ENCODE results near the gene OSBPL10. TPM values are rescaled to one million over a fixed set of nuclear protein-coding genes. Genes with fewer than 3 reads are reported as not detected.

OSBPL10 gene
- total and polyA plus RNA-seq, 2 donors (not counting 1 experiment from before 2014, with no cell fraction given): 88.5 to 310 TPM

DNA sequence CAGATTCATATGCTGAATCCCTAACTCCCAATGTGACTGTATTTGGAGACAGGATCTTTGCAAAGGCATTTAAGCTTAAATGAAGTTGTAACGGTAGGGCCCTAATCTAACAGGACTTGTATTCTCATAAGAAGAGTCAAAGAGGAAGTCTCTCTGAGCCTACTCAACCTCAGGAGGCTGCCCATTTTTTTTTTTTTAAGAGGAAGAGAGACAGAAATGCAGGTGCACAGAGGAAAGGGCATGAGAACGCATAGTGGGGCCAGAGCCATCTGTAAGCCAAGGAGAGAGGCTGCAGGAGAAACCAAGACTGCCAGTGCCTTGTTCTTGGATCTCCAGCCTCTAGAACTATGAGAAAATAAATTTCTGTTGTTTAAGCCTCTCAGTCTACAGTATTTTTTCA, 28.9 kb upstream of the OSBPL10 start:
- POLR2A ChIA-PET: interaction anchor here (0.7 to 1.3 kb wide), 3 partner anchors 9 to 92 kb away, joined by 3 to 4 read pairs (median 3); no protein-coding TSS in a partner anchor
- TF ChIP-seq, protein P1, sequence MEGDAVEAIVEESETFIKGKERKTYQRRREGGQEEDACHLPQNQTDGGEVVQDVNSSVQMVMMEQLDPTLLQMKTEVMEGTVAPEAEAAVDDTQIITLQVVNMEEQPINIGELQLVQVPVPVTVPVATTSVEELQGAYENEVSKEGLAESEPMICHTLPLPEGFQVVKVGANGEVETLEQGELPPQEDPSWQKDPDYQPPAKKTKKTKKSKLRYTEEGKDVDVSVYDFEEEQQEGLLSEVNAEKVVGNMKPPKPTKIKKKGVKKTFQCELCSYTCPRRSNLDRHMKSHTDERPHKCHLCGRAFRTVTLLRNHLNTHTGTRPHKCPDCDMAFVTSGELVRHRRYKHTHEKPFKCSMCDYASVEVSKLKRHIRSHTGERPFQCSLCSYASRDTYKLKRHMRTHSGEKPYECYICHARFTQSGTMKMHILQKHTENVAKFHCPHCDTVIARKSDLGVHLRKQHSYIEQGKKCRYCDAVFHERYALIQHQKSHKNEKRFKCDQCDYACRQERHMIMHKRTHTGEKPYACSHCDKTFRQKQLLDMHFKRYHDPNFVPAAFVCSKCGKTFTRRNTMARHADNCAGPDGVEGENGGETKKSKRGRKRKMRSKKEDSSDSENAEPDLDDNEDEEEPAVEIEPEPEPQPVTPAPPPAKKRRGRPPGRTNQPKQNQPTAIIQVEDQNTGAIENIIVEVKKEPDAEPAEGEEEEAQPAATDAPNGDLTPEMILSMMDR (IDR thresholded peaks at IDR 0.05): no peak
- no peak for TF ChIP-seq EZH2 (IDR thresholded peaks at IDR 0.05; ENCODE audit: borderline replicate concordance, insufficient read depth, low read depth, low read length, poor library complexity, severe bottlenecking)
- H3K4me1 Mint-ChIP-seq: peaks cover 28% of the 10 kb centered on the region
- peak; percentile 68 for DNase-seq
- H4K20me1 ChIP-seq (ENCODE audit: control insufficient read depth, insufficient read depth, low read length, poor library complexity, severe bottlenecking): no peaks in the 10 kb centered on the region
- no peaks in the 10 kb centered on the region for H3K36me3 ChIP-seq (replicated peaks in 1 of 2; ENCODE audit: control extremely low read depth in 1 of 2, control insufficient read depth in 1 of 2, extremely low read depth in 1 of 2, insufficient read depth in 2 of 2, low read length in 1 of 2)
- no peak overlapping the region for H2AFZ ChIP-seq (ENCODE audit: insufficient read depth, low read depth, low read length, poor library complexity, severe bottlenecking)
- H3K27ac ChIP-seq (ENCODE audit: low read length in 2 of 2): peak overlapping the region in 1 of 2 donors; percentile 53
- no peaks in the 10 kb centered on the region for H3K27me3 Mint-ChIP-seq
- WGBS (ENCODE audit: insufficient coverage): no CpG with 5 or more reads among the region's 2 CpGs
- intact Hi-C loops (cut with micrococcal nuclease): loop anchor here (1.0 to 2.0 kb wide), 2 partner anchors 13 to 29 kb away; partner anchors contain the start of genes OSBPL10 and ZNF860
- no peak overlapping the region for H3K9ac ChIP-seq (ENCODE audit: low read length)
- peaks cover 0 to 18% (median 1%) of the 10 kb centered on the region in 3 donors for H3K9me3 ChIP-seq (ENCODE audit: control extremely low read depth in 1 of 3, control insufficient read depth in 2 of 3, insufficient read depth in 1 of 3, low read length in 2 of 3)
- H3K27me3 ChIP-seq (replicated peaks in 1 of 4; ENCODE audit: control extremely low read depth in 1 of 4, control insufficient read depth in 3 of 4, insufficient read depth in 4 of 4, low read length in 3 of 4): no peaks in the 10 kb centered on the region
- H3K4me1 ChIP-seq (ENCODE audit: control insufficient read depth in 2 of 2, insufficient read depth in 2 of 2, low read length in 2 of 2): peaks cover 18 to 19% of the 10 kb centered on the region in 2 donors
- CTCF ChIA-PET: interaction anchor here (1.1 to 2.1 kb wide), 3 partner anchors 9 to 21 kb away, joined by 5 to 13 read pairs (median 5); no protein-coding TSS in a partner anchor
- peaks cover 2% of the 10 kb centered on the region for H3K9me3 Mint-ChIP-seq (ENCODE audit: insufficient read depth)
- H3K27ac Mint-ChIP-seq: peak overlapping the region; percentile 87
- peak overlapping the region in 1 of 5 experiments; percentile 3 for H3K4me3 ChIP-seq (ENCODE audit: control extremely low read depth in 1 of 5, extremely low read depth in 1 of 5, insufficient read depth in 1 of 5, low read depth in 2 of 5, low read length in 4 of 5)
- H3K4me2 ChIP-seq (replicated peaks; ENCODE audit: low read depth, low read length, poor library complexity, severe bottlenecking): peak overlapping the region; percentile 43
- peak; percentile 97 for ATAC-seq (ENCODE audit: low read depth)
- H3K4me3 Mint-ChIP-seq: peak overlapping the region; percentile 54
- no peaks in the 10 kb centered on the region for H3K79me2 ChIP-seq (ENCODE audit: control insufficient read depth, insufficient read depth, low read length)

DNA sequence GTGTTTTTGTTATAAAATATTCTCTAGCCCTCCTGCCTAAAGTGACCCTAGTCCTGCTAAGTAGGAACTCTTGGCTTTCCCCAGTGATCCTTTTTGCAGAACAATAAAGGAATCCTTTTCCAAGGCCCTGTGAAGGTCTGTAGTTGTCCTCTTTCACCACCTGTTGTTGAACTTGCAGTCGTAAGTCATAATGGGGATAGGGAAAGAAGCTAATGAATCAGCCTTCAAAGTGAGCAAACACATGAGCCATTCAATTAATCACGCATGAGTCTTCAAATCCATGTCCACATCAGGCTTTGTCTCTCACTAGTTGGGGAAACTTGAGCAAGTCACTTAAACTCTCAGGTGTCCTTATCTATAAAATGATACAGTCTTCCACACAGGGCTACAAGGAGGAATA, 28.0 kb upstream of the OSBPL10 start:
- Histone ChIP-seq H3K36me3 (replicated peaks in 1 of 2; ENCODE audit: control extremely low read depth in 1 of 2, control insufficient read depth in 1 of 2, extremely low read depth in 1 of 2, insufficient read depth in 2 of 2, low read length in 1 of 2) (no peaks in the 10 kb centered on the region), H3K79me2 (ENCODE audit: control insufficient read depth, insufficient read depth, low read length) (no peaks in the 10 kb centered on the region), H3K4me1 (ENCODE audit: control insufficient read depth in 2 of 2, insufficient read depth in 2 of 2, low read length in 2 of 2) (peaks cover 18 to 19% of the 10 kb centered on the region in 2 donors), H2AFZ (ENCODE audit: insufficient read depth, low read depth, low read length, poor library complexity, severe bottlenecking) (no peak overlapping the region), H3K9ac (ENCODE audit: low read length) (no peak overlapping the region), H3K4me3 (ENCODE audit: control extremely low read depth in 1 of 5, extremely low read depth in 1 of 5, insufficient read depth in 1 of 5, low read depth in 2 of 5, low read length in 4 of 5) (no peak overlapping the region), H3K9me3 (ENCODE audit: control extremely low read depth in 1 of 3, control insufficient read depth in 2 of 3, insufficient read depth in 1 of 3, low read length in 2 of 3) (peaks cover 0 to 18% (median 0%) of the 10 kb centered on the region in 3 donors), H3K27ac (ENCODE audit: low read length in 2 of 2) (no peak overlapping the region), H3K27me3 (replicated peaks in 1 of 4; ENCODE audit: control extremely low read depth in 1 of 4, control insufficient read depth in 3 of 4, insufficient read depth in 4 of 4, low read length in 3 of 4) (no peaks in the 10 kb centered on the region), H4K20me1 (ENCODE audit: control insufficient read depth, insufficient read depth, low read length, poor library complexity, severe bottlenecking) (no peaks in the 10 kb centered on the region), H3K4me2 (replicated peaks; ENCODE audit: low read depth, low read length, poor library complexity, severe bottlenecking) (peak overlapping the region; percentile 43)
- H3K4me1 Mint-ChIP-seq: peaks cover 33% of the 10 kb centered on the region
- DNase-seq (no peak), ATAC-seq (ENCODE audit: low read depth) (no peak)
- peak overlapping the region; percentile 15 for H3K27ac Mint-ChIP-seq
- intact Hi-C loops (cut with micrococcal nuclease): no loop called here
- TF ChIP-seq, protein P1 (IDR thresholded peaks at IDR 0.05): no peak
- no peak for TF ChIP-seq EZH2 (IDR thresholded peaks at IDR 0.05; ENCODE audit: borderline replicate concordance, insufficient read depth, low read depth, low read length, poor library complexity, severe bottlenecking)
- CTCF ChIA-PET: interaction anchor here (1.1 to 2.1 kb wide), 3 partner anchors 9 to 20 kb away, joined by 5 to 13 read pairs (median 5); no protein-coding TSS in a partner anchor
- POLR2A ChIA-PET: interaction anchor here (1.2 to 1.3 kb wide), 2 partner anchors 8 to 11 kb away, joined by 3 read pairs; no protein-coding TSS in a partner anchor
- no CpG with 5 or more reads among the region's 2 CpGs for WGBS (ENCODE audit: insufficient coverage)
- no peaks in the 10 kb centered on the region for H3K27me3 Mint-ChIP-seq
- peak overlapping the region; percentile 39 for H3K4me3 Mint-ChIP-seq
- peaks cover 2% of the 10 kb centered on the region for H3K9me3 Mint-ChIP-seq (ENCODE audit: insufficient read depth)

All from B cell (primary cell).